Endodermal cell (in vitro differentiated cells): ENCODE results near the gene MAD2L2. TPM values are rescaled to one million over a fixed set of nuclear protein-coding genes. Genes with fewer than 3 reads are reported as not detected.

Source experiments
- DNase-seq: peaks from one replicate; pipeline ENCODE4 v3.0.0-alpha.2; 2017
- H3K27ac ChIP-seq: 2 replicates; pipeline ENCODE4 v1.5.1; 2013; ENCODE audit warnings: mild to moderate bottlenecking, low read depth, low read length, moderate library complexity
- H3K27me3 ChIP-seq: 2 replicates; pipeline ENCODE4 v1.6.1; 2013; ENCODE audit warnings: mild to moderate bottlenecking, low read length, moderate library complexity; ENCODE audit not compliant: insufficient read depth, control insufficient read depth, poor library complexity, severe bottlenecking
- H3K36me3 ChIP-seq: 2 replicates; pipeline ENCODE4 v1.7.0; 2013; ENCODE audit warnings: mild to moderate bottlenecking, low read length, moderate library complexity; ENCODE audit not compliant: control insufficient read depth, insufficient read depth
- H3K4me1 ChIP-seq: one replicate; pipeline ENCODE4 v1.7.0; 2013; ENCODE audit warnings: low read length; ENCODE audit not compliant: control insufficient read depth, insufficient read depth
- H3K4me3 ChIP-seq: 2 replicates; pipeline ENCODE4 v1.5.1; 2013; ENCODE audit warnings: mild to moderate bottlenecking, low read length, moderate library complexity
- H3K9ac ChIP-seq: 2 replicates; pipeline ENCODE4 v1.6.1; 2013; ENCODE audit warnings: mild to moderate bottlenecking, low read length, moderate library complexity; ENCODE audit not compliant: poor library complexity, severe bottlenecking; ENCODE audit errors: extremely low read depth
- H3K9me3 ChIP-seq: 2 replicates; pipeline ENCODE4 v1.6.1; 2013; ENCODE audit warnings: mild to moderate bottlenecking, low read length, moderate library complexity; ENCODE audit not compliant: control insufficient read depth
- H3K27ac Mint-ChIP-seq: 2 replicates; pipeline ENCODE4 v1.8.0; 2020; ENCODE audit warnings: mixed read lengths
- H3K27me3 Mint-ChIP-seq: 2 replicates; pipeline ENCODE4 v1.8.0; 2021; ENCODE audit warnings: mild to moderate bottlenecking, mixed read lengths; ENCODE audit not compliant: insufficient read depth
- H3K36me3 Mint-ChIP-seq: 2 replicates; pipeline ENCODE4 v1.8.0; 2020; ENCODE audit warnings: low read depth, mixed read lengths
- H3K4me1 Mint-ChIP-seq: 2 replicates; pipeline ENCODE4 v1.8.0; 2020; ENCODE audit warnings: mixed read lengths
- H3K4me3 Mint-ChIP-seq: 2 replicates; pipeline ENCODE4 v1.8.0; 2020; ENCODE audit warnings: mild to moderate bottlenecking, moderate library complexity, mixed read lengths
- H3K9me3 Mint-ChIP-seq: 2 replicates; pipeline ENCODE4 v1.8.0; 2020; ENCODE audit warnings: mild to moderate bottlenecking, mixed read lengths
- WGBS, 2 experiments: methylation state at CpG; one replicate each; pipeline versions ENCODE4 v1.1.5 to v1.1.7; 2013; ENCODE audit warnings: missing lambda C conversion rate in 2 of 2, mixed read lengths in 1 of 2; ENCODE audit not compliant: insufficient coverage in 1 of 2, insufficient read length in 1 of 2; 5-methylcytosine and 5-hydroxymethylcytosine counted together
- total RNA-seq, 2 donors: library from RNA; stranded (reverse); fragmentation: NEBNext Ultra II Directional in 1 of 2; extraction: Animal tissue kit (Norgen Biotek cat#: 25700) in 1 of 2; gene quantifications; 2 replicates in 1 of 2; 3 replicates in 1 of 2; pipeline ENCODE4 v1.2.1, GENCODE V29; 2021
- TF ChIP-seq, protein P1 (sequence below): fragments of 200-600 bp; sonication (generic); conservative IDR thresholded peaks from 2 replicates; pipeline ENCODE4 v1.5.0; 2021; ENCODE audit warnings: antibody characterized with exemption, mild to moderate bottlenecking

MAD2L2 gene
- total RNA-seq, 2 donors from 2014 or later = 128 to 132 TPM

DNA sequence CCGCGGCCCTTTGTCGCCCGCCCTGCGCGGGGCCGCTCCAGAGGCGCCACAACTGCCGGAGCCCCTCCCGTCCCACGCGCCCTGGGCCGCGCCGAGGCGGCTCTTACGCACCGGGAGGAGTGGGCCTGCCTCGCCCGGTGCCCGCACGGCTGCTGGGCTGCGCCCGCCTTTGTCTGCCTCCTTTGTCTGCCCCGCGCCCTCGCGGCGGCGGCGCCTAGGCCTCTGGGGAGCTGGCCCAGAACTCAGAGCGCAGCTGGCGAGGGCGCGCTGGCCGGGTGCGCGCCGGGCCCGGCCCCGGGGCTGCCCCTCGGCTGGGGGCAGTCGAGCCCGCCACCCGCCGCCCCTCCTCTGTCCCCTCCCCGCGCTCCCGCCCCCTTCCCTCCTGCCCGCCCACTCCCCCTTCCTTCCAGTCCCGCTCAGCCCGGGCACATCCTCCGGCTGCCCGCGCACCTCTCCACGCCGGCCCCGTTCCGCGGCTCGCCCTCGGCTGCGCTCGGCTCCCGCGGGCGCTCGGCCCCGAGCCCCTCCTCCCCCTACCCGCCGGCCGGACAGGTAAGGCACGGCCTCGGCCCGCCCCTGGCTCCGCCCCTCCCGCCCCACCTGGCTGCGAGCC, 10.5 kb upstream of the MAD2L2 start, which contains the start of gene DRAXIN:
Gene DRAXIN, plus strand, starts transcription at position 409 of the 613 bp plus-strand sequence. CDS start 14,549 bp downstream, outside the sequence.
- TF ChIP-seq, protein P1, sequence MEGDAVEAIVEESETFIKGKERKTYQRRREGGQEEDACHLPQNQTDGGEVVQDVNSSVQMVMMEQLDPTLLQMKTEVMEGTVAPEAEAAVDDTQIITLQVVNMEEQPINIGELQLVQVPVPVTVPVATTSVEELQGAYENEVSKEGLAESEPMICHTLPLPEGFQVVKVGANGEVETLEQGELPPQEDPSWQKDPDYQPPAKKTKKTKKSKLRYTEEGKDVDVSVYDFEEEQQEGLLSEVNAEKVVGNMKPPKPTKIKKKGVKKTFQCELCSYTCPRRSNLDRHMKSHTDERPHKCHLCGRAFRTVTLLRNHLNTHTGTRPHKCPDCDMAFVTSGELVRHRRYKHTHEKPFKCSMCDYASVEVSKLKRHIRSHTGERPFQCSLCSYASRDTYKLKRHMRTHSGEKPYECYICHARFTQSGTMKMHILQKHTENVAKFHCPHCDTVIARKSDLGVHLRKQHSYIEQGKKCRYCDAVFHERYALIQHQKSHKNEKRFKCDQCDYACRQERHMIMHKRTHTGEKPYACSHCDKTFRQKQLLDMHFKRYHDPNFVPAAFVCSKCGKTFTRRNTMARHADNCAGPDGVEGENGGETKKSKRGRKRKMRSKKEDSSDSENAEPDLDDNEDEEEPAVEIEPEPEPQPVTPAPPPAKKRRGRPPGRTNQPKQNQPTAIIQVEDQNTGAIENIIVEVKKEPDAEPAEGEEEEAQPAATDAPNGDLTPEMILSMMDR = no peak
- Histone ChIP-seq H3K36me3 (no peaks in the 10 kb centered on the region), H3K9ac (peak within 1 kb of the TSS; percentile 79), H3K27me3 (peaks cover 39% of the 10 kb centered on the region), H3K4me1 (no peaks in the 10 kb centered on the region), H3K27ac (peak within 1 kb of the TSS; percentile 99), H3K4me3 (peak within 1 kb of the TSS; percentile 78), H3K9me3 (no peaks in the 10 kb centered on the region)
- peak; percentile 93 for DNase-seq
- Mint-ChIP-seq H3K27me3 (peaks cover 20% of the 10 kb centered on the region), H3K36me3 (no peaks in the 10 kb centered on the region), H3K9me3 (no peaks in the 10 kb centered on the region), H3K4me1 (peaks cover 25% of the 10 kb centered on the region), H3K4me3 (peak within 1 kb of the TSS; percentile 91), H3K27ac (peak within 1 kb of the TSS; percentile 95)
- 0% methylated on average over 4 to 73 of the region's 78 CpGs for WGBS, 2 experiments

DNA sequence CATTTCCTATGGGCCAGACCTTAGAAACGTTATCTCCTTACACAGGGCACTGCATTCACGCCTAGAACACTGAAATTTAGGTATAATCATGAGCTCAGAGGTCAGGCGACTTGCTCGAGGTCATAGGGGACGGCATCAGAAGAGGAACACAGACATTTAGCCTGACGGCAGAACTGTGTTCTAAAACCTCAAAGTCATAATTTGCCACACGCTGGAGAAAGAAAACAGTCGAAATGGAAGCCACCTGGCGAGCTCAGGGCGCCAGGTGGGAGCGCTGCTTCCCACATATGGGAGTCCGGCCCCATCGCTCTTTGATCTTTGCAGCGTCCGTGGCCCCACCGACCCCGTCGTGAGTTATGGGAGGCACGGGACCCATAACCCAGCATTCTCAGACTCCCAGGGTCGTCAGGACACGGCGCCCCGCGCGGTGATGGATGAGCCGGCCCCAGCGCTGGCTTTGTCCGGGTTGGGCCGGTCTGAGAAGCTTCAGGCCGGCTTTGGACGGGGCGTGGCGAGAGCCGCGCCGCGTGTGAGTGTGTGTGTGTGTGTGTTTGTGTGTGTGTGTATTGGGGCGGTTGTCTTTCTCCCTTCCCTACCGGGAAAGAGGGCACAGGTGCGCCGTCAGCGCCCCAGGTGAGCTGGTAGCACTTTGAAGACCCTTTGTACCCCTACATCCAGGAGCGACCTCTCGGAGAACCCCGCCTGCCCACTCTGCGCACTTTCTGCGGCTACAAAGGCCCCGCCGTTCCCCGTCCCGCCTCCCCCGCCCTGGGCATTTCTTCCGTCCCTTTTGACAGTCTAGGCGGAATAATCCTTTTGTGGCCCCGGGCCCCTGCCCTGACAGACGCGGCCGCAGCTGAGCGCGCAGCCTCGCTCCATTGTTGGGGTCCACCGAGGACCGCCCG, 9.7 kb upstream of the MAD2L2 start:
- H3K4me1 ChIP-seq = no peaks in the 10 kb centered on the region
- H3K9me3 Mint-ChIP-seq = no peaks in the 10 kb centered on the region
- H3K27ac Mint-ChIP-seq = peak overlapping the region; percentile 95
- no peaks in the 10 kb centered on the region for H3K36me3 ChIP-seq
- H3K9me3 ChIP-seq = no peaks in the 10 kb centered on the region
- peak overlapping the region; percentile 78 for H3K4me3 ChIP-seq
- peak overlapping the region; percentile 91 for H3K4me3 Mint-ChIP-seq
- 2 to 3% methylated on average over 21 to 64 of the region's 64 CpGs for WGBS, 2 experiments
- no peaks in the 10 kb centered on the region for H3K36me3 Mint-ChIP-seq
- TF ChIP-seq, protein P1 = peak; percentile 44
- peak overlapping the region; percentile 79 for H3K9ac ChIP-seq
- peak; percentile 80 for DNase-seq
- H3K27me3 Mint-ChIP-seq = peaks cover 20% of the 10 kb centered on the region
- peaks cover 21% of the 10 kb centered on the region for H3K4me1 Mint-ChIP-seq
- peak overlapping the region; percentile 99 for H3K27ac ChIP-seq
- peaks cover 39% of the 10 kb centered on the region for H3K27me3 ChIP-seq

DNA sequence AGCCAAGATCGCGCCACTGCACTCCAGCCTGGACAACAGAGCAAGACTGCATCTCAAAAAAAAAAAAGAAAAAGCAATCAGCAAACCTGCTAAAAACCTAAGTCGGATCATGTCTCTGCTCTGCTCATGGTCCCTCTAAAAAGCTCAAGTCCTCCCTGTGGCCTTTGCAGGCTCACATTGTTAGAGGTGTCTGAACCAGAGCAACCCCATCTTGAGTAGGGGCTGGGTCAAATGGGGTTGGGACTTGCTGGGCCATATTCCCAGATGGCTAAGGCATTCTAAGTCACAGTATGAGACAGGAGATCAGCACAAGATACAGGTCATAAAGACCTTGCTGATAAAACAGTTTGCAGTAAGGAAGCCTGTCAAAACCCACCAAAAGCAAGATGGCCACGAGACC, 7.6 kb upstream of the MAD2L2 start:
- Mint-ChIP-seq H3K4me3 (no peak overlapping the region), H3K9me3 (no peaks in the 10 kb centered on the region), H3K27ac (no peak overlapping the region), H3K36me3 (peaks cover 2% of the 10 kb centered on the region), H3K4me1 (peaks cover 21% of the 10 kb centered on the region), H3K27me3 (peaks cover 17% of the 10 kb centered on the region)
- no peaks in the 10 kb centered on the region for H3K36me3 ChIP-seq
- no peaks in the 10 kb centered on the region for H3K4me1 ChIP-seq
- no peak overlapping the region for H3K4me3 ChIP-seq
- H3K27ac ChIP-seq = no peak overlapping the region
- 93 to 96% methylated on average over 4 of the region's 4 CpGs for WGBS, 2 experiments
- no peaks in the 10 kb centered on the region for H3K9me3 ChIP-seq
- H3K9ac ChIP-seq = no peak overlapping the region
- H3K27me3 ChIP-seq = peaks cover 35% of the 10 kb centered on the region
- DNase-seq = no peak
- TF ChIP-seq, protein P1 = no peak
